ENCODE results near the gene PLA2G2F.

GRCh38 chr1:20198918-20199317 is 59.8 kb downstream of the PLA2G2F start:
- TF ChIP-seq EZH2 (IDR thresholded peaks at IDR 0.05; ENCODE audit: low read depth) (no peak), CTCF (conservative IDR thresholded peaks at IDR 0.05) (no peak)

Measured in PC-9 (cell line).